Thyroid gland (tissue), 4 donors: ENCODE results near the gene PTN.

Experiments used
- CTCF ChIP-seq, 6 experiments: fragments of 200-600 bp in 3 of 6; fragments of 450-650 bp in 3 of 6; sonication (generic) in 3 of 6; IDR thresholded peaks; one replicate each; pipeline ENCODE4 v1.5.1; 2016 to 2019; ENCODE audit warnings: antibody characterized with exemption in 6 of 6, mild to moderate bottlenecking in 2 of 6, inconsistent platforms in 1 of 6, moderate library complexity in 1 of 6
- POLR2A ChIP-seq, 2 donors: fragments of 450-650 bp; IDR thresholded peaks; one replicate each; pipeline ENCODE4 v1.6.1; 2017; ENCODE audit warnings: antibody characterized with exemption in 2 of 2, mild to moderate bottlenecking in 2 of 2, moderate library complexity in 1 of 2

- TF ChIP-seq CTCF (IDR thresholded peaks at IDR 0.05) (no peak), POLR2A (IDR thresholded peaks at IDR 0.05) (no peak)
Measured at GRCh38 chr7:137297551-137298463, 45.7 kb downstream of the PTN start.
